ENCODE measurements around the gene CCNL2.
A peak's percentile ranks its signal among the peaks of the same experiment; 100 is the strongest.
"Not testable (repeated sequence)": the region's sequence is repeated elsewhere in the genome, so short reads cannot be mapped to it uniquely, and the experiment has no call there.

CCNL2 gene

DNA sequence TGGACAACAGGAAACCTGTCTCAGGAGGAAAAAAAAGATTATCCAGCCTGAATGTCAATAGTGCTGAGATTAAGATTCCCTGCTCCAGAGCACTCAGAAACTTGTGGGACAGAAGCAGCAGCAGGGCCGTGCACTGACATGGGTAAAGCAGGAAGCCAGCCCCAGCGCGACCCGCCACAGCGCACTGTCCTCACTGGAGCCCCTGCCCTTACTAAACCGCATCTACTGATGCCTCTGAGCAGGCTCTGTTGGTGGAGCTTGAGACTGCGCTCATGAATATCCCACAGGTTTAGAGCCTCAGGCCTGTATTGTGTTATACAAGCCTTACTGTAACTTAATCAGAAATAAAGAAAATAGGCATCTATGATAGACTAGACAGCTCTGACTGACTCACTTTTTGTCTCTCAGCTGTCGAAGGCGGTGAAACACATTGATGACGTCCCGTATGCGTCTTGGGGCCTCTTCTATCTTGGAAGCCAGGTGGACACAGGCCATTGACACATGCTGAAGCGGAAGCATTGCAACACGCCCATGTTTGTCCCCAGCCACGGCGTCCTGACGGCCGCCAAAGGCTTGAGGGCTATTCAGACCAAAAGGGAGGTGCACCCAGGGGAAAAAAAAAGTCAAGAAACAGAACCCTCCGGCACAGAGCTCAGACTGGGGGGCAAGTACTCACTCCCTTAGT lies 1.2 kb downstream of the CCNL2 start:
- no peak for DNase-seq

DNA sequence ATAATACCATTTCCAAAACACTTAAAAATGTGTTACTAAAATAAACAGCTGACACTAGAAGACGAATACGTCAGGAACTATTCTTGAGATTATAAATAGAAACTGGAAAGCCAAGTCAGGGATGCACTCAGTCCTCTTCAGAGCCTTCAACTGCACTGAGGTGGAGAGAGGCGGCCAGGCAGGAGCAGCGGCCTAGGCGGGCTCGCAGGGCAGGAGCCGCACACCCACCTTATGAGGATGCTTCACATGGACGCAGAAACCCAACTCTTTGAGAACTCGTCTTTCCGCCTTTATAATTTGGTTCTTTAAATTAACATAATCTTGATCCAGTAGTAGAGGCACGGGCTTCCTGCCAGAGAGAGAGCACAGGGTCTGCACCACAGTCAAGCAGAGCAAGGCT lies 4.0 kb downstream of the CCNL2 start:
- no peak for DNase-seq

DNA sequence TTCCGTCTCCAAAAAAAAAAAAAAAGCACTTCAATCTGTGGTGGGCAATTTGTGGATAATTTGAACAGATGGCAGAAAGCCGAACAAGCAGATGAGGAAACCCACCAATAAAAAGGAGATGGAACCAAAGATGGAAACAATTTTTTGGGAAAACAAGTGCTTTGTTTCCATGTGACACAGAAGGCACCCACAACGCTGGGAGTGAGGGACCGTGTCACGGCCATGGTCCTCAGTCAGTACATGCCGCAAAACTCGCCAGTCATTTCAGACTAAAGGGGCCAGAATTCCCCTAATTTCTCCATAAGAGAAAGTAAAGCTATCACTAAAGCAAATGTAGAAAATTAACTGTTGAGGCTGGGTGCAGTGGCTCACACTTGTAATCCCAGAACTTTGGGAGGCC lies 5.0 kb downstream of the CCNL2 start:
- DNase-seq = no peak

DNA sequence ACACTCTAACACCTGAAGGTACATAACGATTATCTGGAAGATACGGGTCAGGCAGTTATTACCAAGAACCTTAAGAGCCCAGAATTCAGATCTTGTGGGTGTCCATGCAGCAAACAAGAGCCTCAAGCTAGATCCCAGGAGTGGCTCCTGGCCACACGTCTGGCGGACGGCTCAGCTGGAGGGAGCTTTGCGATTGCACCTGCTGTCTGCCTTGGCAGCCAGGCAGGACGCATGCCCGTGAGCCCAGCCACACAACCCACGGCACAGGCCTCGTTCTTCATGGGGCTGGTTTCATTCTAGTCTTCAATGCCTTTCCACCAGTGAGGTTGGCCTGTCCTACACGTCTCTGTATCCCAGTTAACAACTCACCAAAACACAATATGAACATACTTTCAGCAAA lies 5.7 kb downstream of the CCNL2 start:
- no peak for DNase-seq

DNA sequence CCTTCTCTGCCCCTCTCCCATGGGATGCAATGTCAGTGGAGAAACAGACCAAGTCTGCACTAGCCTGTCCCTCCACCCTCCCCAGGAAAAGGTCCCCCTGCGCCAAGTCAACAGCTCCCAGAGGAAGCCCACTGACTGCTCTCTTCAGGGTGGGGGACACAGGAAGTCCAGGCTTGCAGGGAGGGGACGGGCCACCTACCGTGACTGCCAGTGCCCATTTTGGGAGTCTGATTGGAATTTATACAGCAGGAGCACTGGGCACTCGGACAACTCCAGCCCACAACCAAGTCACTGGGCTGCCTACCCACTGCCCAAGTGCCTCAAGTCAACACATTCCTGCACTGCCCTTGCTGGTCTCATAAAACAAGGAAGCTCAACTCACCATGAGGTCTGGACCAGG lies 6.1 kb downstream of the CCNL2 start:
- no peak for DNase-seq

DNA sequence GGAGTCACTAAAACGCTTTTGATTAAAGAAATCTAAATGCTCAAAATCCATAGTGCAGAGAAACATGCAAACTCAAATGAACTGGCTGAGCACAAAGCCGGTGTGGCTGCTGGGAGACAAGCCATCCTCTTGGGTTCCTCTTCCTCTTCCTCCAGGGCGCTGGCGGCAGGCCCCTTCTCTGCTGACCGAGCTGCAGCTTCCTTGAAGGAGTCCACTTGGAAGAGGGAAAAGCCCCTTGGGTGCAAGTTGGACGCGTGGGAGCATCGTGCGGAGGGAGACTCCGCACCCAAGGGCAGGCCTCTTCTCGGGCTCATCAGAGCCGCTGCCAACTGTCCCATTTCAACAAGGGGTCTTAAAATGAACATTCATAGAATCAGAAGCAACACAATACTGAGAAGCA lies 7.9 kb downstream of the CCNL2 start:
- DNase-seq = no peak

DNA sequence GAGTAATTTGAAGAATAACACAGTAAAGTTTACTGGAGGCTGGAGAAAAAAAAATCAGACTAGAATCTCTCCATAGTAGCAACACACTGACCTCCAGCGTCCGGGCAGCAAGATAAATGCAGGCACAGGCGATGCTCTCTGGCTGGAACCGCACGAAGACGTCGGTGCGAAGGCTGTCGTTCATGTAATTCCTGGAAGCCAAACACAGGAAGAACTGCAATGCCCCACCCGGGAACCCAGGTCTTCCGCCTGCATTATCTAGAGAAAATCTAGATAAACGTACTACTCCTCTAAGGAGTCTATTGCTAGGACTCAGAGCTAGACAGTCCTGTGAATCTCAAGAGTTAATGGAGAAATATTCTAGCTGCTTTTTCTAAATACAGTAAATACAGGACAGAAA lies 8.5 kb downstream of the CCNL2 start:
- no peak for DNase-seq

DNA sequence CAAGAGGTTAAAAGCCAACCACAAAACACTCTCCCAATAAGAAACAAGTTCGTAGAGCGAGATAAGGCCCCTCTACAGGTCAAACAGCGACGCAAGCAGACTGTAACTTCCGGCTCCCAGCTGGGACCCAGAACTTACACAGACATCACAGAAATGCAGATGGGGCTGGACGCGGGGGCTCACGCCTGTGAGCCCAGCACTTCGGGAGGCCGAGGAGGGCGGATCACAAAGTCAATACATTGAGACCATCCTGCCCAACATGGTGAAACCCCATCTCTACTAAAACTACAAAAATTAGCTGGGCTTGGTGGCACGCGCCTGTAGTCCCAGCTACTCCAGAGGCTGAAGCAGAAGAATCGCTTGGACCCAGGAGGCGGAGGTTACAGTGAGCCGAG lies 11.1 kb downstream of the CCNL2 start:
- DNase-seq = no peak

DNA sequence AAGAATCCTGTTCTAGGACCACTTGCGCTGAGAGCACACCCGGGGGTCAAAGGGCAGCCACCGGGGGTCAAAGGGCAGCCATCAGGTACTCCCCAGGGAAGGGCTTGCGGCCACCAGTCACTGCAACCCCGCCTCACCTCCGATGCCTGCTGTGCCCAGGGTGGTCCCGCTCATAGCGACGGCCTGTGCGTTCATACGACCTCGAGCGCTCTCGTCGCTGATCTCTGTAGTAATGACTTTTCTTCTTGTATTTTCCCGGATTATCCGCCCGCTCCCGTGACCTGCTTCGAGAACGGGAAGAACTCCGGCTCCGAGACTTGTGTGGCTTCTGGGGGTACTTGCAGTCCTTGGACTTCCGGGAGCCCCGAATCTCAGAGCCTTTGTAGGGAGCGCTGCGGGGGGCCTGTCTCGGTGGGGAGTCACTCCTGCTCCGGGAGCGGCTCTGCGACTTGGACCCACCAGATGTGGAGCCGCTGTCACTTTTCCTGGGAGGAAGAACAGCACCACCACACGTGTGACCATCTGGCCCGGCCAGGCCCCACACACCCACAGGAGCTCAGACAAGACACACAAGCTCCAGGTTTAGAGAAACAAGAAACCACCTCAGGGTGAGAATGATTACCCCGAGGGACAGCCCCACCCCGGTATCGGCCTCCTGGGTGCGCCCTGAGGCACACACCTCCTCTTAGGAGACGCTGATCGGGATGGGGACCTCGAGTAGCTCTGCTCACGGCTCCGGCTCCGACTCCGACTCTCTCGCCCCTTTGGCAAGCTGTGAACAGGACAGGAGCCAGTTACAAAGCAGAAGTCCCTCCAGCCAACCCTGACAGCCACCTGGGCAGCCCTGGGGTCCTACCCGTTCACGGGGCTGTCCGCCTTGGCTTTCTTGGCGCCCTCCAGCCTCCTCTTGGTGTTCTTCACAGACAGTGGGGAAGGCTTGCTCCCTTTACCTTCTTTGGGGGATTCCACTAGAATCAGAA lies 11.7 kb downstream of the CCNL2 start:
- DNase-seq = no peak

DNA sequence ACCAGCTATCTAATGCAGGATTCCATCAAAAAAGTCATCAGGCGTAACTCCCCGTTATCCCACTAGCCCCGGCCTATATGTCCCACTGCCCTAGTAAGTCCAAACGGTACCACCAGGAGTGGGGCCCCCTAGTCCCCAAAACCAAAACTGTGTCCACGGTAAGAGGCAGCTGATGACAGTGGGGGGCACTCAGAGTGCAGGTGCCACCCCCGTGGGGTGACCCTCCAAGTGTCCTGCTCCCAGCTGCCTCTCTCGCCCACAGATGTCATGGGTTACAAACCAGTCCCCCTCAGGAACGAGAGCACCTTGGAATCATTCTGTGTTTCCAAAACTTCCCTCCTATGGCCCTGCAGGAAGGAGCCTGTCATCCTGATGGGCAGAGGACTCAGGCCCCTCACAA lies 13.2 kb downstream of the CCNL2 start:
- DNase-seq = no peak

DNA sequence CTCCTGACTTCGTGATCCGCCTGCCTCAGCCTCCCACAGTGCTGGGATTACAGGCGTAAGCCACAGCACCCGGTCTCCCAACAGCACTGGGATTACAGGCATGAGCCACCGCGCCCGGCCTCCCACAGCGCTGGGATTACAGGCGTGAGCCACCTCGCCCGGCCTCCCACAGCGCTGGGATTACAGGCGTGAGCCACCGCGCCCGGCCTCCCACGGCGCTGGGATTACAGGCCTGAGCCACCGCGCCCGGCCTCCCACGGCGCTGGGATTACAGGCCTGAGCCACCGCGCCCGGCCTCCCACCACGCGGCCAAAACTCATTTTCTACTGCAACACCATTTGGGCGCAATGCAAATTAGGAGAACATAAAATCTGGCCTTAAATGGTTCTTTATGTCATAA lies 13.8 kb downstream of the CCNL2 start:
- DNase-seq = not testable (repeated sequence)

DNA sequence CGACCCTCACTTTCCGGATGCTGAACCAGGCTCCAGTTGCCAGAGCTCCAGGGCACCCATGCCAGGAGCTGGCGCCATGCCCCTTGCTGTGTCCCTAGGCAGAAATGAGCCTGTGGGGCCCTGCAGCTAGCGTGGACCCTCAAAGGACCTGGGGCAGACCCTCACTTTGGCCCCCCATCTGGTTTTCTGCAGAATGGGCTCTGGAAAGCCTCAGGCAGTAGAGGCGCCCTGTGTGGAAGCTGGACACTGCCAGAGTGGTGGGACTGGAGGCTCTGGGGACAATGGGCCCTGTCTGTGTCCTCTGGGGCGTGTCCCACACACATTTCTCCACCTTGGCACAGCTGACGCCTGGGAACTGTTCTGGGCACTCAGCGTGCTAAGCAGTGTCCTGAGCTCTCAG lies 17.8 kb downstream of the CCNL2 start:
- DNase-seq = no peak

DNA sequence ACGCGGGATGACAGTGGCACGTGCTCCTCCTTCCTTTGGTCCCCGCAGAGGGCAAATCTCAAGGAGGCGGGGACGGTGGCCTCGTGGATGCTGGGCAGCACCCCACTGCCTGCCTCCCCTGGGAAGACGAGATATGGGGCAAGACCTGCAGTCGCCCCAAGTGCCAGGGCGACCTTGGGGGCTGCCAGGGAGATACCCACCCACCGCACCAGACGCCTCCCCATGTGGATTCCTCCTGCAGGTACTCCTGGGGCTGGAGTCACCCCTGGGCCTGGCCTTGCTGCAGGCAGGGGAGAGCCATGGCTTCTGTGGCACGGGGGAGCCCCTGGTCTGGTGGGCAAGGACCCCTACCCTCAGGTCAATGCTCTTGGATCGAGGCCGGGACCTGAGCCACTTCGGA lies 18.3 kb downstream of the CCNL2 start:
- no peak for DNase-seq

DNA sequence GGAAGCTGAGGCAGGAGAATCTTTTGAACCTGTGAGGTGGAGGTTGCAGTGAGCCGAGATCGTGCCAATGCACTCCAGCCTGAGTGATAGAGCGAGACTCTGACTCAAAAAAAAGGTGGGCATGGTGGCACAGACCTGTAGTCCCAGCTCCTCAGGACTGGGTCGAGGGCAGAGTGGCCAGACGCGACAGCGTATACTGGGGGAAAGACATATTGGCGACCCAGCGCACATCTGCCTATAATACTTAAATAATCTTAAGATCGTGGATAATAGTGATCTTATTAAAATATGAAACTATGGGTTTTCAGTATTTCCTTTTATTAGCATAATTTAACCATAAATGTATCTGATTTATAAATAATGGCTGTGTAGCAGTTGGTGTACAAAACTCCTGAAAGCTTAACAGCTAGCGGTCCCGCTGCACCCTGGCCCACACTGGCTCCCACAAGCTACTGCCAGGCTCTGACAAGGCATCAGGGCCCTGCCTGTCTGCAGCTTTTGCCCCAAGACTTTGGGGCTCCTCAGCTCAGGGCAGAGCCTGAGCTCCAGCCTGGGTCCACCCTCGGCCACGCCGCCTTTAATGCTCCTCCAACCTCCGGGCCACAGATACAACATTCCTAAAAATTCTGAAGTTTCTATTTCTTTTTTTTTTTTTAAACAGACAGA lies 21.5 kb downstream of the CCNL2 start:
- DNase-seq = no peak

DNA sequence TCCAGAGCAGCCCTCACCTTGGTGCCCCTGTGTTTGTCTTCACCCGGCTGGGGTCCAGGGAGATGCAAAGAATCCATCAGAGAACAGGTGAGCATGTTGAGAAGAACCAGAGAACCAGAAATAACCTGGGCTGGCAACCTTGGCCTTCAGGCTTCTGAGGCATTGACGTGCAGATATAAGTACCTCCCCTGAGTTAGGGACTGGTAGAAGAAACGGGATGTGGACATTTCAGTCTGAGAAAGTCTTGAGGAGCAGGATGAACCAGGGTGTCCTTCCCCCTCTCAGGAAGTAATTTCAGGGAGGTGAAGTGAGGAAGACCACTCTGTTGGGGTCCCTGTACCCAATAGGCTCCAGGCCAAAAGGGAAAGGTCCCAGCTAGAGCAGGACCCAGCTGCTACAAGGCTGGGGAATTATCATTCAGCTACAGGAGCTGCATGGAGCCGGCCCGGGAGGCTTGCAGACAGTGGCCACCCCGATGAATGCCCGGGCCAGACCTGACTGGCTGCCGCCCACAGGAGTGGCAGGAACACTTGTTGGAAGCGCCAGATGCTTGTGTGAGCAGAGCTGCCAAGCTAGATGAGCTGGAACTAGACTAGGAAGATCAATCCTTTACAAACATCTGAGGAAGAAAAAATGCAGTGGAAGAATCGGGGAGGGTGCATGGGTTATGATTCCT lies 22.4 kb downstream of the CCNL2 start:
- no peak for DNase-seq

DNA sequence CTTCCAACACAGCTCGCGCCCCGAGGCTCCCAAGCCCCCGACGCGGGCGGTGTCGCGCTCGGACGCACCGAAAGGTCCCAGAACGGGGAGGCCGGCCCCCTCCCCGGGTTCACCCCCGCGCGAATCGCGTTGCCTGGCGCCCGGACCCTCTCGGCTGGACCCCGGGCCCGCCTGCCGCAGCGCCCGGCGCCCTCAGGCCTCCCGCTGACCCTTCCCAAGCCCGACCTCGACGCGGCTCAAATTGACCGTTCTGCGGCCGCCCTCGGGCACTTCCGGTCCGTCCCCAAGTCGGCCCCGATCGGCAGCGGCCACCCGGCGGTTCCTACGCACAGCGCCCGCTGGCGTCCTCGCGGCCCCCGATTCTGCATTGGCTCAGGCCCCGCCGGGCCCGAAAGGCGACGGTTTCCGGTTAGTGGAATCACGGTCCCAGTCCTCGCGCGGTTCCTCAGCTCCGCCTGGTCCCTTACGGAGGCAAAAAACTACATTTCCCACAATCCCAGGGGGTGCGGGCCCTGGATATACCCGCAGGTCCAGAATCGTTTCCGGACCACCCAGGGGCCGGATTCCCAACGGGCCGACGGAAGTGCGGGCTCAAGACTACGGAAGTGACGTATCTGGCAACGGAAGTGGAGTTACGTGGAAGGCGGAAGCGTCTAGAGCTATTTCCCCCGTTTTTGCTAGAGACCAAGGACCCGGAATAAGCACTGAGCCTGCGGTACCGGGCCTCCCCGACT lies 24.0 kb downstream of the CCNL2 start, which contains the start of gene AURKAIP1:
AURKAIP1 (minus strand) TSS at position 279 of the 734 bp plus-strand sequence. CDS start 451 bp downstream, outside the sequence.
- DNase-seq = peak; percentile 90

DNA sequence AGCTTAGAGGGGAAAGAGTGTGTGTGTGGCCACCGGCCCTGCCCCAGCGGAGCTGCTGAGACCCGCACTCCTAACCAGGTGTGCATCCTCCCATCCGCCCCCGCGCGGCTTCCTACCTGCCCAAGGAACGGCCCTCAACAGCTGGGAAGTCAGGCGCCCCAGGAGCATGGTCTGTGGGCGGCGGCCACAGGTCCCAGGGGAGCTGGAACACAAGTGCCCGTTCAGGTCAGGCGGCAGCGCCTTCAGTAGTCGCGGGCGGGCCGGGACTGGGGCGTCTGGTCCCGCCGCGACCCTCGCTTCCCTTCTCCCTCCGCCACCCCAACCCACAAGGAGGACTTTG lies 24.6 kb downstream of the CCNL2 start:
- no peak for DNase-seq

DNA sequence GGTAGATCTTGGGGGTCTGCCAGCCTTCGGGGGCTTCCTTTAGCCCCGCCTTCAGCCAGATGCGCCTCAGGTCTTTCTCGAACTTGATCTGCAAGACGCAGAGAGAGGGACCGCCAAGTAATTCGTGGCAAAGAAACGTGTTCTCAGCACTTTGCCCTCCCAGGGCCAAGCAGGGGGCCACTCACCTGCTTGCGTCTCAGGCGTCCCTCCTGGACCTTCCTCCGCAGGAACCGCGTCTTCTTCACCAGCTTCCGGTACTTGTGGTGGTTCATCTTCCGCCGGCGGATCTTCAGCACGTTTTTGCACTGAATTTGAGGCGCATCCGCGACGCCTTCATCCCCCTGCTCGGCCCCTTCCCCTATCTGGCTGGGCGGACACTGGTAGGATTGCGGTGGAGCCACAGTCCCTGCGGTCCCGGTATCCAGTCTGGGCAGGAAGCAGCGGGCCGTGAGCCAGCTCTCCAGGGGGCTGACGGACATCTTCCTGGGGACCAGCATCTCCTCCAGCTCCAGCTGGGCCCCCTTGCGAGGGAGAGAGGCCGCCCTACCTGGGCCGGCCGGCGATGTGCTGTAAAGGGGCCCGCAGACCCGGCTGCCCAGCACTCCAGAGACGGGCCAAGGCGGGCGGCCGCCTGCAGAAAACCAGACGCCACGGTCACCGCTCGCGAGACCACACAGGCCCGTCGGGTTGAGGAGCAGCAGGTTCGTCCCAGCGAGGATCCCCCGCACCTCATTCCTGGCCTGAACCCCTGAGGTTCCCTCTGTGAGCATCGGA lies 25.1 kb downstream of the CCNL2 start:
- no peak for DNase-seq

DNA sequence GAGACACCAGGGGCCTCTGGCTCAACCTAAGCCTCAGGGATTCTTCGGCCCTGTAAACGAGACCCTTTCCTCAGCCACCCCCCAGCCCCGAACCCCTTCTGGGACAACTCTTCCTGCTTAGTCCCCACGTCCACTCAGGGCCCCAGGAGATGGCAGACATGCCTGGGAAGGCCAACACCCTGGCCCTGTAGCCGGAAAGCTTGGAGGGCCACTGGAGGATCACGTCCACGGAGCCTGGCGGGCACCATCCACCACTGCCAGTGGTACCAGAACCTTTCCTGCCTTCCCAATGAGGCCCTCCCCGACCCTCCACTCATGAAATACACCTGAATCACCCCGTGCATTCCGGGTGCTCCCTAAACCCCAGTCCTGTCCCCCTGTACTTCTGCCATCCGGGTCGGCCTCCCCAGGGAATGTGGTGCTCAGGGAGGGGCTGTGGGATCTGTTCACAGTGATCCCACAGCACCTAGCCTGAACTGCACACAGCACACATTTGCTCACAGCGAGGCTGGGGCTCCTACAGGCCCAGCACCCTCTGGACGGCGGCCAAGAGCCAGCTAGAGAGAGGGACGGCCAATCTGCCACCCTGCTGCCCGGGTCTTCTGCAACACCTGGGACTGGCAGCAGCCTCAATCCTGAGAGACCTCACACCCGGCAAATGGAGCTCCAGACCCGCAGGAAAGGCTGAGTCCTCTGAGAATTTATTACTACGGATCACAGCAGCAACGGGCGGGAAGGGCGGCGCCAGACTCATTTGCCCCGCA lies 25.9 kb downstream of the CCNL2 start:
- no peak for DNase-seq
